ENCODE measurements around the gene TASOR2.

The TASOR2 gene

DNA sequence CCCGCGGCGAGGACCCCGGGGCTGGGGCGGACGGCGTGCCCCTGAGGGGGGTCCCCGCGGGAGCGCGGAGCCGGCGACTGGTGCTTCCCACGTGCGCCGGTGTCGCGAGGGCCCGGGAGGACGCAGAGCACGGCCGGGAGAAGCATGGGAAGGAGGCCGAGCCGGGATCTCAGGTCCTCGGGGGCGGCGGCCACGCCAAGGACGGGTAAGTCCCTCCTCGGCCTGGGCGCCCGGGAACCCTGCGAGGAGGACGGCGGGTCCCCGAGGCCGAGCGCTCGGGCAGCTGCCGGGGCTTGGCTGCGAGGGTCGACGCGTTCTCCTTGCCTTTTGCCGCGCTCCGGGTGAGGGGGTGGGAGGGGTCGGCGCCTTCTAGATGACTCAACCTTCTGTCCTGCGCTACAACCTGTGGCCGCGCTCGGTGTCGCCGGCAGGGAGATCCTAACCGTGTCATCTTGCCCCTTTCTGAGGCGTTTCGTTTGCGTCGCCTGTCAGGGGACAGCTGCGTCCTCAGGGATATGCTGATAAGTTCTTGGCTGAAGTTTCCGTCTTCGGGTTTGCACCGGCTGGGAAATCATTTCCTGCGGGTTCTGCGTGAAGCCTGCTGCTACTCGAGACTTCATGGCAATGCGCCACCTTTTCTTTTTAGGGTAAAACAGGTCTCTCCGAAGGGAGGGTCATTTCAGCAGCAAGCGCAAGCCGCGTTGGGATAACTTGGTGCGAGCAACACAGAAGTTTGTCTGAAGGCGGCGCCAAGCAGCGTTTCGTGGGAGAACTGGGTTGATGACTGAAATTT is 529 bp downstream of the TASOR2 start:
- DNase-seq, result no peak

DNA sequence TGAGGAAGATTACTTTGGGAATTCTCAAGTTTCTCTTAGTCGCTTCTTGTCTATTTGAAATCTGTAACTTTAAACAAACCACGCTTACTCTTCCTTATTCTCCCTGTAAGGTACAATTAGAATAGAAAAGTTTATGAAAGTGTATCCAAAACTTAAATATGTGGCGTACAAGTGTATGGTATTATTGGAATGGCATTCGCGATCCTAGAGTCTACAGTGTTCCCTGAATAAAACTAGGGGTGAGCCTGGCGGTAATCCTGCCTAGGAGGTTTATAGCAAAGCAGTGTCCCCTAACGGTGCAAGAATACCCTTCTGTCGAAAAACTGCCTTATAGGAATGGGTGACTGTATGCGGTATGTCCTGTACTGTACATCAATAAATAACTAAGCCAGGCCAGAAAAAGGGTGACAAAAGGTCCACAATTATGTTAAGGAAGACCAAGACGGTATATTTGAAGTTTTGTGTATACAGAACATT is 1.2 kb downstream of the TASOR2 start:
- DNase-seq, result no peak

DNA sequence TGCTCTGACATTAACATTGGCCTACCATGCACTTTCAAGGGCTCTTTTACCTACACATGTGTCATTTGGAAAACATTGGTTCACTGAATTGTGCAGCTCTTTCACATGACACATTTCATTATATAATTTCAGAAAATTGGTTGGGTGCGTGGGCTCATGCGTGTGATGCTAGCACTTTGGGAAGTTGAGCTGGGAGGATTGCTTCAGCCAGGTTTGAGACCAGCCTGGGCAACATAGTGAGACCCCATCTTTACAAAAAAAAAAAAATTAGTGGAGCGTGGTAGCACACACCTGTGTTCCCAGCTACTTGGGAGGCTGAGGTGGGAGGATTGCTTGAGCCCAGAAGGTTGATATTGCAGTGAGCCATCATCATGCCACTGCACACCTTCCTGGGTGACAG is 3.9 kb downstream of the TASOR2 start:
- no peak for DNase-seq

DNA sequence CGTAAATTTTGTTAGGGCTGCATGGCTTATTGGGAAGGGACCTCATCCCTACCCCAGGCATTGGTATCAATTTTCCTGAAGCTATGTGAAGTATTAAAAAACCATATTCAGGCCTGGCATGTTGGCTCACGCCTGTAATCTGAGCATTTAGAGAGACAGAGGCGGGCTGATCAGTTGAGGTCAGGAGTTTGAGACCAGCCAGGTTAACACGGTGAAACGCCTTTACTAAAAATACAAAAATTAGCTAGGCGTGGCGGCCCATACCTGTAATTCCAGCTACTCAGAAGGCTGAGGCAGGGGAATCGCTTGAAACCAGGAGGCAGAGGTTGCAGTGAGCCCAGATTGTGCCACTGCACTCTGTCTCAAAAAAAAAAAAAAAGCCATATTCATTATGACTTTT is 7.1 kb downstream of the TASOR2 start:
- DNase-seq, result no peak

DNA sequence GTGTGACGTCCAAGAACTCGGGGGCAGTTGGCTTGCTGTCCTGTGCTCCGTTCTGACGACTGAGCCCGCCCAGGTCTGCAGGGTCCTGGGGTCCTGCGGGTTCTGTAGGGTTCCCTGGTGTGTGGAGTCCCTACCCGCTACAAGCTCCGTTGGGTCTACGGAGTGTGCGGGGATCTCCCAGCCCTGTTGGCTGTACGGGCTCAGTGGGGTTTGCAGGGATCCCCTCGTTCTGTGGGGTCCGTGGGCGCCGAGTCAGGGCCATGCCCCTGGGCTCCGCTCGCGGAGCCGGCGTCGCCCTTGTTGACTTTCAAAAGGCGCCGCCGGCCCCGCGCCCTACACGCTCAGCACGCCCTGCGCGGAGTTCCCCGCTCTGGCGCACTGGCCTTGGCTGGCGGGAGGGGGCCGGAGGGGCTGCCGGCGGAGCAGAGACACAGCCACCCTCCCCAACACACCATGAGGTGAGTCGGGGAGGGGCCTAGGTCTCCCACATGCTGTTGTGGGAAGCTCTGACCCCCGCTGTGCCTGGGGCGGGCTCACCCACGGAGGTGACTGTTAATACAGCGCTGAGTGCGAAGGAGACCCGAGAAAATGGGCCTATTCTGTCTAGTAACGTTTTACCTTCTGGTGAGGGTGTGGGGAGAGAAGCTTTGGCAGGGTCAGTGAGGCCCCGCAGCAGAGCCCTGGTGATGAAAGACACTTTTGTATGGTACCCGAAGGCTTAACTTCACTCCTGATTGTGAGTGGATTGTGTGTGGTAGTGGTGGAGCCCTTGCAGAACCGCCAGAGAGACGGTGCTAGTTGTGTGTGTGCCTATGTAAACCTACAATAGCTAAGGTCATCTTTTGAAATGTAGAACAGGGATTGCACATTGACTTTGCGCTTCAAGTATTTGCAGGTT is 8.1 kb downstream of the TASOR2 start:
- DNase-seq, result no peak

DNA sequence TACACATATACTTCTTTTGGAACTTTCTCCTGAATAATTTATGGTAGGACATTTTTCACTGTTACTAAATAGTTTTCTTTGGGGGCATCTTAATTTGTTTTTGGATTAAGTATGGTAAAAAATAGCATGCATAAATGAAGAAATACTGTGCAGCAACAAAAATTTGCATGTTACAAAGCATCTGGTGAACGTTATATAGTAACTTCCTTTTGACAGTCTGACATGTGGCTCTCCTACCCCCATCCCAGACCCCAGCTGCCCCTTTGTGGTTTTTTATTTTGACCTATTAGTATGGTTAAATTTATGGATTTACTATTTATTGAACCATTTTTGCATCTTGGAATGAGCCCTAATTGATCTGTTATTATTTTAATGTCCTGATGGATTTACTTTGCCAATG is 9.9 kb downstream of the TASOR2 start:
- no peak for DNase-seq

DNA sequence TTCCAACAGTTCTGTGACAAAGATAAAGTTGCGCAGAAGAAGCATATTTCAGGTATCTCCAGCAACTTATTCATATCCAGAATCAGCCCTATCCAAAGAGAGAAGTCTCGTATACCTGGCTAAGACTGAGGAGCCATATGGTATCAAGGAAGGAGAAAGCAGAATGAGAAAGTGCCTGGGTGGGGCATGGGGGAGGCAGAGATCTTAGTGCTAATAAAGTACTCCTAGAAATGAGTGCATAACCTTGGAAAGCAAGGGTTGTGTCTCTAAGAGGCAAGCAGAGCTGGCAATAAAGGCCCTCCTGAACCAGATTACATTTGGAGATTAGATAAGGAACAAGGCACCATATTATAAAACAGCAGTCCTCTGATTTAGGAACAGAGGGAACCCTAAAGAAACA is 12.7 kb downstream of the TASOR2 start:
- no peak for DNase-seq

DNA sequence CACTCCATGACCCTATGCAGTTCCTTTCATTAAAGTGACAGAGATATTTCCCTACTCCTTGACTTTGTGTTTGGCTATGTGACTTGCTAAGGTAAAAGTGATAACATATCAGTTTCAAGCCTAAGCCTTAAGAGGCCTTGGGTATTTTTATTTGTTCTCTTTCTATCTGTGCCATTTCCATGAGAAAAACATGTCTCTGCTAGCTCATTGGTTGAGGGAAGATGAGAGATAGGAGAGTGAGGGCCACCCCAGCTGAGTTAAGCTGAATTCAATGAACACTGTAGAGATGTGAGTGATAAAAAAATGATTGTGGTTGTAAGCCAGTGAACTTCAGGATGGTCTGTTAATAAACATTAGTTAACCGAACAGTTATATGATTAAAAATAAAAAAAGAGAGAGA is 13.4 kb downstream of the TASOR2 start:
- DNase-seq, result no peak

DNA sequence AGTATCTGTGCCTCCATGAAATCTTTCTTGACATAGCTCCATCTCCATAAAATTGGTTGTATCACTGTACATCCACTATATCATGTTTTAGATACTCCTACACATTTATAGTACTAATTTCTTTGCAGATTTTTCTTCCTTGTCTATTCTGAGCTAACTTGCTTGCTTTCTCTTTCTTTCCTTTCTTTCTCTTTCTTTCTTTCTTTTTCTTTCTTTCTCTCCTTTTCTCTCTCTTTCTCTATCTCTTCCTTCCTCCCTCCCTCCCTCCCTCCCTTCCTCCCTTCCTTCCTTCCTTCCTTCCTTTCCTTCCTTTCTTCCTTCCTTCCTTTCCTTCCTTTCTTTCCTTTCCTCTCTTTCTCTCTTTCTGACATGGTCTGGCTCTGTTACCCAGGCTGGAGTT is 23.7 kb downstream of the TASOR2 start:
- no peak for DNase-seq

DNA sequence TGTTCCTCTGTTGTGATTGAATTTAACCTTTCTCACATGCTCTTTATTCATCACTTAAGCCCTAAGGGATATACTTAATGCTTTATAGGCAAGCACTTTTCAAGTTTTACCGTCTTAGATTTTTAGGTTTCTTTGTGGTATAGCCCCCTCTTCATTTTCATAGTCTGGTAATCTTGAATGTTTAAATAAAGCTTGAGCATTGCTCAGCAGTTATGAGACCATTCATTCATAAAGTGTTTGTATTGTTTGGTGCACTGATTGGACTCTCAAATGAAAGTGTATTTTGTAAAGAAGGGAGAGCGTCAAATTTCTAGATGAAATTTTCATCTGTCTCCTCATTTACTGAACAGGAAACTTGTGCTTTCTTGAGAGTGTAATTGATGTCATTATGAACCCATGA is 25.2 kb downstream of the TASOR2 start:
- no peak for DNase-seq

DNA sequence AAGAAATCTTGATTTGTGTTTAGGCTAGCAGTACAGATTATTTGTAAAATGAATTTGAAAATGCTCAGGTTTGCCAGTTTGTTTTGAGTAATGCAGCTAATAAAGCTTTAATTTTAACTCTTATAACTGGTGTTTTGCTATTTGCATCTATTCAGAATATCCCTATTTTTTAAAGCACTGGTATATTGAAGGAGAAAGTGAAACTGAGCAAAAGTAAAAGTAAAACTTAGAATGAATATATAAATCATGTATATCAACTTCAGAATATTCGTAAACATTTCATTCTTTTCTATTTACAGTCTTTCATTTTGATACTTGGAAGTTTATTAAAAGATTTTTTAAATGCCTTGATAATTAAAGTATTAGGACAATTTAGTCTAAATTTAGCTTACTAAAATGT is 26.2 kb downstream of the TASOR2 start:
- DNase-seq, result no peak

DNA sequence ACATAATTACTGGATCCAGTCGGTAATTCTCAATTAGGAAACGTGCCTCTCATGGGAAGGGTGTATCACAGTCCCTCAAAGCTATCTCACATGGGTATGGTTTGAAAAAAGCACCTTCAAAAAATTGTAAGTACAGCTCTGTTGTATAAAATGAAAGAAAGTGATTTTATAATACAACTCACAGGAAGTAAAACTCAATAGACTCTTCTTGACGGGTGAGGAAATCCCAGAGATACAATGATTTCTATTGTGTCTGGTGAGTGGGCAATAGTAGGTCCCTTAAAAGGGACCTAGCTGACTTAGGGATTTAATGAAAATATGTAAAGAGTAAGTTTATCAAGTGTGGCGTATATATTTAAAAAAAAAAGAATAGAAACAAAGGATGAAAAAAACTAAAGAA is 27.0 kb downstream of the TASOR2 start:
- DNase-seq, result no peak

DNA sequence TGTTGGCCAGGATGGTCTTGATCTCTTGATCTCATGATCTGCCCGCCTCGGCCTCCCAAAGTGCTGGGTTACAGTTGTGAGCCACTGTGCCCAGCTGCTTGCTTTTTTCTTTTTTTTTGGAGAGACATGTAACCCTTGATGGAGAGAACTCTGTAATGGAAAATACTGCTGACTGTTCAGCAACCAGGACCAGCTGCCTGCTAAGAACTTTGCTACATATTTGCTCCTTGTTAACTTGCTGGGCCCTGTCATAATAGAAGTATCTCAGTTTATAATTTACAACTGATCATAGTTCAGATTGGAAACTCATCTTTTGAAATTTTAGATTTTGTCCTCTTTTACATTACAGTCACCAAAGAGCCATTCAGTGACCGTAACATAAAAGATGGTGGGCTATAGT is 34.9 kb downstream of the TASOR2 start:
- DNase-seq, result no peak

DNA sequence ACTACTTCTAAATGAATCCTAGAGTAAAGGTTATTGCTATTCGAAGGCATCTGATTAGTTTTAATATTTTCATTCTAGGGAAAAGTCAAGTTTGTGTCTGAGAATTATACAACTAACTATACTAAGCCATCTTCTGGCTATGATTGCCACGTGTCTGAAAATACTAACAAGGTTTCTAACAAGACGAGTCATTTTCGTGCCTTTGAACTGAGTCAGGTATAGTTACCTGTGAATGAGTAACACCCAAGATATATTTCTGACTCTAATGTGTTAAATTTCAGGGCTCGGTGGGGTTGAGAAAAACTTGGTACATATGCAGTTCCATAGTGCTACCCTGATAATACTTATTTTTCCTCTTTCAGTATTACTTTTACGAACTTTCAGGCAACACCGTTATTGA is 35.5 kb downstream of the TASOR2 start:
- DNase-seq, result no peak

DNA sequence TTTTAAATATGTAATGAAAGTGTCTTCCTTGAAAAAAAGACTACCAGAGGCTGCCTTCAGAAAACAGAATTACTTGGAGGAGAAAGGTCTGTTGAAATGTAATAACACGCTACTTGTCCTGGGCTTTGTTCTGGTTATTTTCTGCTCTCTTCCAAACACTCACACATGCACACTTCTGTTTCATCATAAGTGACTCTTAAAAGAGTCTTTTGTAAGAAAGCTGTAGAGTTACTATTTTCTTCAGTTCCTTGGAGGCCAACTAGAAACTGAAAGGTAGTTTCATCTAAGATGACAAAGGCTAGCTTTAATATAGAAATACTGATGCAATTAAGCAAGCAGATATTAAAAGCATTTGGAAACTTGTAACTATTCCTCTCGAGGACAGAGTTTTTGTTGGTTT is 39.1 kb downstream of the TASOR2 start:
- no peak for DNase-seq

DNA sequence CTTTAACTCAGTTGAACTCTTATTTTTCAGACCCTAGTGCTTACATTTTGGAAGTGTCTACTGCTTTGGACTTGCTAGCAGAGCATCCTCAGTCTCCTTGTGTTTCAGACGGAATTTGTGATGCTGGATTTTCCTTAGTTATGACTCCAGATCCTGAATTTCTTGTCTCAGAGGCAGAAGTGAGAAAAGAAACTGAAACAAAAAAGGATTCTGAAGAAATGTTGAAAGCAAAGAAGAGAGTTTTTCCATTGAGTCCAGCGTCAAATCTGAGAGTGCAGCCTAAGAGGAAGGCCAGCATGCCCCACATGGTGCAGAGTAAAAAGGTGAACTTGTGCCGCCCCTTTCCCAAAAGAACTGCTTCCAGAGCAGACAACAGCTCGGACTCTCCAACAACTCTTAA is 46.1 kb downstream of the TASOR2 start:
- DNase-seq, result no peak

DNA sequence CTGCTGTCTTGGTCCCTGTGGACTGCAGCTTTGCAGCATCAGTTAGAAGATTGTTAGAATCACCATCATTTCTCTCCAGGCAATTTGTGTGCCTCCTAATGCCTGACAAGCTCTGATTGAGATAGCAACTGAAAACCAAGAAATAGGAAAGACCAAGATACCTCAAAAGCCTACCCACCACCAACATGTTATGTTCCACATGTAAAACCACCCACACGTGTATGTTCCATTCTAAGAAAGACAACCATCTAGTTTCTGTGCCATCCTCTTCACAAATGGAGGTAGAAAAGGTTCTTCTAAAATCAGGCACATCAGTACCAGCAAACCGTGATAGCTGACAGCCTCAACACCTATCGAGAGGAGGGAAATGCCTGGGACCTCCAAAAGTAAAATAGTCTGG is 46.9 kb downstream of the TASOR2 start:
- DNase-seq, result no peak

DNA sequence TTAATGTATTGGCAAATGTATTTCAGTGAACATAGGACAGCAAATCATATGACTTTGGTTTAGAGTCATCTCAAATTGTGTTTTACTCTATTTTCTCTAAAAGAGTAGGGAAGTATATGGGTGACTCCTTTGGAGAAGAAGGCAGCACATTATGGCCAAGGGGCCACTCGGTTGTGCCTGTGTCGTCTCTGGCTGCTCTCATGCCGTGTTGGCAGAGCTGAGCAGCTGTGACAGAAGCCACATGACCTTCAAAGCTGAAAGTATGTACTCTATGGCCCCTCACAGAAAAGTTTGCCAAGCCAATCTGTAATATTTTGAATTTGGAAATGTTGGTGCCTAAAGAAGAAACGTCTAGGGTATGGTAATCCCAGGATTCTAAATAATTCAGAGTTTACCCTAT is 47.5 kb downstream of the TASOR2 start:
- no peak for DNase-seq

Data from DMS153 (cell line).